ENCODE measurements around the gene PREX1.

PREX1 gene

GRCh38 chr20:48644286-48644828 lies 183.4 kb downstream of the PREX1 start:
- Histone ChIP-seq H3K4me1 (ENCODE audit: insufficient read depth, low read length) (no peaks in the 10 kb centered on the region), H3K9ac (ENCODE audit: low read depth, low read length) (no peak overlapping the region), H3K9me3 (ENCODE audit: control insufficient read depth, insufficient read depth, low read length) (no peaks in the 10 kb centered on the region), H3K36me3 (ENCODE audit: insufficient read depth, low read length) (no peaks in the 10 kb centered on the region)

GRCh38 chr20:48642105-48642880 lies 185.5 kb downstream of the PREX1 start:
- Histone ChIP-seq H3K9me3 (ENCODE audit: control insufficient read depth, insufficient read depth, low read length) (no peaks in the 10 kb centered on the region), H3K9ac (ENCODE audit: low read depth, low read length) (no peak overlapping the region), H3K4me1 (ENCODE audit: insufficient read depth, low read length) (no peaks in the 10 kb centered on the region), H3K36me3 (ENCODE audit: insufficient read depth, low read length) (no peaks in the 10 kb centered on the region)

- H3K36me3 ChIP-seq (ENCODE audit: insufficient read depth, low read length) = no peaks in the 10 kb centered on the region
- H3K4me1 ChIP-seq (ENCODE audit: insufficient read depth, low read length) = no peaks in the 10 kb centered on the region
- no peaks in the 10 kb centered on the region for H3K9me3 ChIP-seq (ENCODE audit: control insufficient read depth, insufficient read depth, low read length)
- no peak overlapping the region for H3K9ac ChIP-seq (ENCODE audit: low read depth, low read length)
Measured at GRCh38 chr20:48640871-48641270, 186.9 kb downstream of the PREX1 start.

- no peaks in the 10 kb centered on the region for H3K36me3 ChIP-seq (ENCODE audit: insufficient read depth, low read length)
- no peaks in the 10 kb centered on the region for H3K4me1 ChIP-seq (ENCODE audit: insufficient read depth, low read length)
- no peak overlapping the region for H3K9ac ChIP-seq (ENCODE audit: low read depth, low read length)
- no peaks in the 10 kb centered on the region for H3K9me3 ChIP-seq (ENCODE audit: control insufficient read depth, insufficient read depth, low read length)
Measured at GRCh38 chr20:48639899-48640298, 187.9 kb downstream of the PREX1 start.

GRCh38 chr20:48638546-48638945 lies 189.3 kb downstream of the PREX1 start:
- Histone ChIP-seq H3K9me3 (ENCODE audit: control insufficient read depth, insufficient read depth, low read length) (no peaks in the 10 kb centered on the region), H3K9ac (ENCODE audit: low read depth, low read length) (no peak overlapping the region), H3K36me3 (ENCODE audit: insufficient read depth, low read length) (no peaks in the 10 kb centered on the region)

GRCh38 chr20:48637461-48637860 lies 190.3 kb downstream of the PREX1 start:
- Histone ChIP-seq H3K9ac (ENCODE audit: low read depth, low read length) (no peak overlapping the region), H3K4me1 (ENCODE audit: insufficient read depth, low read length) (no peaks in the 10 kb centered on the region), H3K9me3 (ENCODE audit: control insufficient read depth, insufficient read depth, low read length) (no peaks in the 10 kb centered on the region), H3K36me3 (ENCODE audit: insufficient read depth, low read length) (no peaks in the 10 kb centered on the region)

More at GRCh38 chr20:48638546-48638945, 189.3 kb downstream of the PREX1 start:
- no peaks in the 10 kb centered on the region for H3K4me1 ChIP-seq (ENCODE audit: insufficient read depth, low read length)

- H3K9ac ChIP-seq (ENCODE audit: low read depth, low read length) = no peak overlapping the region
- no peaks in the 10 kb centered on the region for H3K36me3 ChIP-seq (ENCODE audit: insufficient read depth, low read length)
- no peaks in the 10 kb centered on the region for H3K4me1 ChIP-seq (ENCODE audit: insufficient read depth, low read length)
Measured at GRCh38 chr20:48636301-48636700, 191.5 kb downstream of the PREX1 start.

GRCh38 chr20:48635791-48636267 lies 192.0 kb downstream of the PREX1 start:
- Histone ChIP-seq H3K36me3 (ENCODE audit: insufficient read depth, low read length) (no peaks in the 10 kb centered on the region), H3K4me1 (ENCODE audit: insufficient read depth, low read length) (no peaks in the 10 kb centered on the region; the same call in 1 of the 2 replicates), H3K9ac (ENCODE audit: low read depth, low read length) (no peak overlapping the region), H3K9me3 (ENCODE audit: control insufficient read depth, insufficient read depth, low read length) (no peaks in the 10 kb centered on the region)

More at GRCh38 chr20:48636301-48636700, 191.5 kb downstream of the PREX1 start:
- no peaks in the 10 kb centered on the region for H3K9me3 ChIP-seq (ENCODE audit: control insufficient read depth, insufficient read depth, low read length)

- H3K9ac ChIP-seq (ENCODE audit: low read depth, low read length) = no peak overlapping the region
- H3K4me1 ChIP-seq (ENCODE audit: insufficient read depth, low read length) = no peaks in the 10 kb centered on the region; the same call in 1 of the 2 replicates
- no peaks in the 10 kb centered on the region for H3K9me3 ChIP-seq (ENCODE audit: control insufficient read depth, insufficient read depth, low read length)
- H3K36me3 ChIP-seq (ENCODE audit: insufficient read depth, low read length) = no peaks in the 10 kb centered on the region
Measured at GRCh38 chr20:48635361-48635760, 192.4 kb downstream of the PREX1 start.

GRCh38 chr20:48634641-48635040 lies 193.2 kb downstream of the PREX1 start:
- Histone ChIP-seq H3K9ac (ENCODE audit: low read depth, low read length) (no peak overlapping the region), H3K4me1 (ENCODE audit: insufficient read depth, low read length) (no peaks in the 10 kb centered on the region; the same call in 1 of the 2 replicates), H3K36me3 (ENCODE audit: insufficient read depth, low read length) (no peaks in the 10 kb centered on the region), H3K9me3 (ENCODE audit: control insufficient read depth, insufficient read depth, low read length) (no peaks in the 10 kb centered on the region)

- H3K4me1 ChIP-seq (ENCODE audit: insufficient read depth, low read length) = no peaks in the 10 kb centered on the region; the same call in 1 of the 2 replicates
- no peak overlapping the region for H3K9ac ChIP-seq (ENCODE audit: low read depth, low read length)
- no peaks in the 10 kb centered on the region for H3K9me3 ChIP-seq (ENCODE audit: control insufficient read depth, insufficient read depth, low read length)
- no peaks in the 10 kb centered on the region for H3K36me3 ChIP-seq (ENCODE audit: insufficient read depth, low read length)
Measured at GRCh38 chr20:48633620-48634257, 194.1 kb downstream of the PREX1 start.

GRCh38 chr20:48632825-48633619 lies 194.8 kb downstream of the PREX1 start:
- Histone ChIP-seq H3K9ac (ENCODE audit: low read depth, low read length) (no peak overlapping the region), H3K36me3 (ENCODE audit: insufficient read depth, low read length) (no peaks in the 10 kb centered on the region), H3K4me1 (ENCODE audit: insufficient read depth, low read length) (no peaks in the 10 kb centered on the region; the same call in 1 of the 2 replicates), H3K9me3 (ENCODE audit: control insufficient read depth, insufficient read depth, low read length) (no peaks in the 10 kb centered on the region)

- no peaks in the 10 kb centered on the region for H3K36me3 ChIP-seq (ENCODE audit: insufficient read depth, low read length)
Measured at GRCh38 chr20:48632017-48632824, 195.6 kb downstream of the PREX1 start.

More at GRCh38 chr20:48632017-48632824, 195.6 kb downstream of the PREX1 start:
- Histone ChIP-seq H3K9ac (ENCODE audit: low read depth, low read length) (no peak overlapping the region), H3K4me1 (ENCODE audit: insufficient read depth, low read length) (no peaks in the 10 kb centered on the region; the same call in 1 of the 2 replicates), H3K9me3 (ENCODE audit: control insufficient read depth, insufficient read depth, low read length) (no peaks in the 10 kb centered on the region)
